Endodermal cell (in vitro differentiated cells): ENCODE data around the gene HCFC1. TPM values are rescaled to one million over a fixed set of nuclear protein-coding genes. Genes with fewer than 3 reads are reported as not detected.

Source experiments
- DNase-seq: peaks from one replicate; pipeline ENCODE4 v3.0.0-alpha.2; 2017
- H3K27ac ChIP-seq: 2 replicates; pipeline ENCODE4 v1.5.1; 2013; ENCODE audit warnings: mild to moderate bottlenecking, low read depth, low read length, moderate library complexity
- H3K27me3 ChIP-seq: 2 replicates; pipeline ENCODE4 v1.6.1; 2013; ENCODE audit warnings: mild to moderate bottlenecking, low read length, moderate library complexity; ENCODE audit not compliant: insufficient read depth, control insufficient read depth, poor library complexity, severe bottlenecking
- H3K36me3 ChIP-seq: 2 replicates; pipeline ENCODE4 v1.7.0; 2013; ENCODE audit warnings: mild to moderate bottlenecking, low read length, moderate library complexity; ENCODE audit not compliant: control insufficient read depth, insufficient read depth
- H3K4me1 ChIP-seq: one replicate; pipeline ENCODE4 v1.7.0; 2013; ENCODE audit warnings: low read length; ENCODE audit not compliant: control insufficient read depth, insufficient read depth
- H3K4me3 ChIP-seq: 2 replicates; pipeline ENCODE4 v1.5.1; 2013; ENCODE audit warnings: mild to moderate bottlenecking, low read length, moderate library complexity
- H3K9ac ChIP-seq: 2 replicates; pipeline ENCODE4 v1.6.1; 2013; ENCODE audit warnings: mild to moderate bottlenecking, low read length, moderate library complexity; ENCODE audit not compliant: poor library complexity, severe bottlenecking; ENCODE audit errors: extremely low read depth
- H3K9me3 ChIP-seq: 2 replicates; pipeline ENCODE4 v1.6.1; 2013; ENCODE audit warnings: mild to moderate bottlenecking, low read length, moderate library complexity; ENCODE audit not compliant: control insufficient read depth
- H3K27ac Mint-ChIP-seq: 2 replicates; pipeline ENCODE4 v1.8.0; 2020; ENCODE audit warnings: mixed read lengths
- H3K27me3 Mint-ChIP-seq: 2 replicates; pipeline ENCODE4 v1.8.0; 2021; ENCODE audit warnings: mild to moderate bottlenecking, mixed read lengths; ENCODE audit not compliant: insufficient read depth
- H3K36me3 Mint-ChIP-seq: 2 replicates; pipeline ENCODE4 v1.8.0; 2020; ENCODE audit warnings: low read depth, mixed read lengths
- H3K4me1 Mint-ChIP-seq: 2 replicates; pipeline ENCODE4 v1.8.0; 2020; ENCODE audit warnings: mixed read lengths
- H3K4me3 Mint-ChIP-seq: 2 replicates; pipeline ENCODE4 v1.8.0; 2020; ENCODE audit warnings: mild to moderate bottlenecking, moderate library complexity, mixed read lengths
- H3K9me3 Mint-ChIP-seq: 2 replicates; pipeline ENCODE4 v1.8.0; 2020; ENCODE audit warnings: mild to moderate bottlenecking, mixed read lengths
- CTCF ChIP-seq: fragments of 200-600 bp; sonication (generic); conservative IDR thresholded peaks from 2 replicates; pipeline ENCODE4 v1.5.0; 2021; ENCODE audit warnings: antibody characterized with exemption, mild to moderate bottlenecking
- WGBS, 2 experiments: methylation state at CpG; one replicate each; pipeline versions ENCODE4 v1.1.5 to v1.1.7; 2013; ENCODE audit warnings: missing lambda C conversion rate in 2 of 2, mixed read lengths in 1 of 2; ENCODE audit not compliant: insufficient coverage in 1 of 2, insufficient read length in 1 of 2; 5-methylcytosine and 5-hydroxymethylcytosine counted together
- total RNA-seq, 2 donors: library from RNA; stranded (reverse); fragmentation: NEBNext Ultra II Directional in 1 of 2; extraction: Animal tissue kit (Norgen Biotek cat#: 25700) in 1 of 2; gene quantifications; 2 replicates in 1 of 2; 3 replicates in 1 of 2; pipeline ENCODE4 v1.2.1, GENCODE V29; 2021

HCFC1 gene
- total RNA-seq, 2 donors from 2014 or later, result 93.4 to 112 TPM

- DNase-seq, result no peak
- Mint-ChIP-seq H3K36me3 (peaks cover 28% of the 10 kb centered on the region), H3K9me3 (no peaks in the 10 kb centered on the region), H3K27me3 (no peaks in the 10 kb centered on the region), H3K27ac (peak overlapping the region; percentile 89), H3K4me1 (peaks cover 34% of the 10 kb centered on the region), H3K4me3 (peak overlapping the region; percentile 96)
- no peak for TF ChIP-seq CTCF
- Histone ChIP-seq H3K36me3 (peaks cover 14% of the 10 kb centered on the region), H3K27me3 (no peaks in the 10 kb centered on the region), H3K4me3 (peak overlapping the region; percentile 89), H3K4me1 (peaks cover 9% of the 10 kb centered on the region), H3K9ac (peak overlapping the region; percentile 62), H3K27ac (peak overlapping the region; percentile 63), H3K9me3 (no peaks in the 10 kb centered on the region)
- WGBS, 2 experiments, result 50 to 52% methylated on average over 3 to 8 of the region's 9 CpGs
Observed at GRCh38 chrX:153968255-153968654, 3.4 kb downstream of the HCFC1 start.

- no peak for DNase-seq
- Mint-ChIP-seq H3K36me3 (peaks cover 34% of the 10 kb centered on the region), H3K27ac (peak overlapping the region; percentile 89), H3K4me3 (peak overlapping the region; percentile 96), H3K9me3 (no peaks in the 10 kb centered on the region), H3K27me3 (no peaks in the 10 kb centered on the region), H3K4me1 (peaks cover 32% of the 10 kb centered on the region)
- Histone ChIP-seq H3K4me1 (peaks cover 9% of the 10 kb centered on the region), H3K9ac (peak overlapping the region; percentile 62), H3K36me3 (peaks cover 20% of the 10 kb centered on the region), H3K27ac (peak overlapping the region; percentile 63), H3K4me3 (peak overlapping the region; percentile 89), H3K27me3 (no peaks in the 10 kb centered on the region), H3K9me3 (no peaks in the 10 kb centered on the region)
- 87 to 90% methylated on average over 8 to 16 of the region's 16 CpGs for WGBS, 2 experiments
- no peak for TF ChIP-seq CTCF
Observed at GRCh38 chrX:153967536-153968224, 3.9 kb downstream of the HCFC1 start.

- no peak for DNase-seq
- no peak overlapping the region for H3K4me3 ChIP-seq
- peak overlapping the region; percentile 89 for H3K27ac Mint-ChIP-seq
- peaks cover 41% of the 10 kb centered on the region for H3K36me3 Mint-ChIP-seq
- 85 to 90% methylated on average over 4 to 14 of the region's 14 CpGs for WGBS, 2 experiments
- TF ChIP-seq CTCF, result no peak
- H3K4me1 ChIP-seq, result peaks cover 9% of the 10 kb centered on the region
- H3K27ac ChIP-seq, result no peak overlapping the region
- H3K9ac ChIP-seq, result no peak overlapping the region
- H3K36me3 ChIP-seq, result peaks cover 27% of the 10 kb centered on the region
- H3K27me3 ChIP-seq, result no peaks in the 10 kb centered on the region
- peaks cover 32% of the 10 kb centered on the region for H3K4me1 Mint-ChIP-seq
- no peaks in the 10 kb centered on the region for H3K9me3 ChIP-seq
- H3K9me3 Mint-ChIP-seq, result no peaks in the 10 kb centered on the region
- H3K27me3 Mint-ChIP-seq, result no peaks in the 10 kb centered on the region
- H3K4me3 Mint-ChIP-seq, result peak overlapping the region; percentile 96
Observed at GRCh38 chrX:153966841-153967535, 4.6 kb downstream of the HCFC1 start.
